Smooth muscle cell (in vitro differentiated cells): Measurements from ENCODE around the gene KCNMA1. TPM values are rescaled to one million over a fixed set of nuclear protein-coding genes. Genes with fewer than 3 reads are reported as not detected.

Experiments used
- DNase-seq: peaks from one replicate; lab custom pipeline; 2025; ENCODE audit not compliant: unreplicated experiment; lab: John Stamatoyannopoulos, UW
- H2AFZ ChIP-seq: fragments of 200-600 bp; sonication (generic); 2 replicates; pipeline ENCODE4 v1.6.0; 2016; ENCODE audit warnings: antibody characterized with exemption, low read depth, mild to moderate bottlenecking
- H3F3A ChIP-seq: fragments of 200-600 bp; sonication (generic); 2 replicates; pipeline ENCODE4 v1.6.0; 2017; ENCODE audit warnings: antibody characterized with exemption, low read depth
- H3K27ac ChIP-seq: fragments of 200-600 bp; sonication (generic); 2 replicates; pipeline ENCODE4 v1.5.1; 2016; ENCODE audit warnings: low read depth, mild to moderate bottlenecking
- H3K27me3 ChIP-seq: fragments of 200-600 bp; sonication (generic); 2 replicates; pipeline ENCODE4 v1.6.1; 2016; ENCODE audit warnings: low read depth, mild to moderate bottlenecking
- H3K36me3 ChIP-seq: fragments of 200-600 bp; sonication (generic); 2 replicates; pipeline ENCODE4 v1.5.1; 2016; ENCODE audit warnings: low read depth
- H3K4me1 ChIP-seq: fragments of 200-600 bp; sonication (generic); 2 replicates; pipeline ENCODE4 v1.5.1; 2016; ENCODE audit warnings: low read depth
- H3K4me2 ChIP-seq: fragments of 200-600 bp; sonication (generic); 2 replicates; pipeline ENCODE4 v1.6.0; 2016; ENCODE audit warnings: mild to moderate bottlenecking
- H3K4me3 ChIP-seq: fragments of 200-600 bp; sonication (generic); 2 replicates; pipeline ENCODE4 v1.5.1; 2016; ENCODE audit warnings: mild to moderate bottlenecking
- H3K79me2 ChIP-seq: fragments of 200-600 bp; sonication (generic); 2 replicates; pipeline ENCODE4 v1.6.0; 2016; ENCODE audit warnings: low read depth, mild to moderate bottlenecking
- H3K9ac ChIP-seq: fragments of 200-600 bp; sonication (generic); 2 replicates; pipeline ENCODE4 v1.6.0; 2016; ENCODE audit warnings: low read depth
- H3K9me3 ChIP-seq: fragments of 200-600 bp; sonication (generic); replicated peaks from 2 replicates; pipeline ENCODE4 v1.5.1; 2016; ENCODE audit warnings: low read depth
- H4K20me1 ChIP-seq: fragments of 200-600 bp; sonication (generic); 2 replicates; pipeline ENCODE4 v1.6.0; 2016; ENCODE audit warnings: low read depth
- WGBS: methylation state at CpG from one replicate; pipeline ENCODE4 v1.1.7; 2016; ENCODE audit warnings: low lambda C conversion rate; 5-methylcytosine and 5-hydroxymethylcytosine counted together
- polyA plus RNA-seq: library from polyadenylated mRNA; unstranded; fragments of >200 nt; fragmentation: Nextera tagmentation; extraction: Ambion mirVana; gene quantifications from 2 replicates; pipeline ENCODE4 v1.2.1, GENCODE V29; 2016
- total RNA-seq: library from RNA; depleted of rRNA; stranded (reverse); fragments of >200 nt; gene quantifications from 2 replicates; pipeline ENCODE4 v1.2.3, GENCODE V29; 2014
- TF ChIP-seq, protein P1 (sequence below): fragments of 200-600 bp; sonication (generic); IDR thresholded peaks from 2 replicates; pipeline ENCODE4 v1.5.1; 2017; ENCODE audit warnings: borderline replicate concordance, mild to moderate bottlenecking, antibody characterized with exemption; ENCODE audit not compliant: insufficient read depth, poor library complexity, severe bottlenecking

The KCNMA1 gene
- total and polyA plus RNA-seq, 2 experiments from 2014 or later: 9.1 to 23.4 TPM

DNA sequence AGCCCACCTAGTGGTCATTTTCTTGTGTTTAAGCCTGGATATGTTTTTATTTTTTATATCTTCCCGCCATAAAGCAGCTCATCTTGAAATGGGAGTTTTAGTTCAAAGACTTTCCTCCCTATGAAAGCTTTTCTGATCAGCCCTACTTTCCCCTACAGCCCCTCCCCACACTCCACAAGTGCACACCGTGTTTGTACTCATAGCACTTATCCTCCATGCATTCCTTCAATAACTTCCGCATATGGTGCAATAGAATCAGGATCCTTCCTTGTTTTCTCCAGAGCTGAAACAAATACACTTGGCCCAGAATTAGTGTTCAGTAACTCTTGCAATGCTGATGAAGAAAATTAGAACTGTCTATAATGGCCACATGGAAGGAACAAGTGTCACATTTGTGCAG lies 235.9 kb downstream of the KCNMA1 start:
- Histone ChIP-seq H3K4me2 (no peak overlapping the region), H4K20me1 (no peaks in the 10 kb centered on the region), H3K27me3 (no peaks in the 10 kb centered on the region), H3K9ac (no peak overlapping the region), H3K4me3 (no peak overlapping the region), H3F3A (no peaks in the 10 kb centered on the region), H3K4me1 (peaks cover 12% of the 10 kb centered on the region), H3K9me3 (no peaks in the 10 kb centered on the region), H2AFZ (no peak overlapping the region), H3K27ac (no peak overlapping the region), H3K36me3 (no peaks in the 10 kb centered on the region), H3K79me2 (no peaks in the 10 kb centered on the region)
- TF ChIP-seq, protein P1, sequence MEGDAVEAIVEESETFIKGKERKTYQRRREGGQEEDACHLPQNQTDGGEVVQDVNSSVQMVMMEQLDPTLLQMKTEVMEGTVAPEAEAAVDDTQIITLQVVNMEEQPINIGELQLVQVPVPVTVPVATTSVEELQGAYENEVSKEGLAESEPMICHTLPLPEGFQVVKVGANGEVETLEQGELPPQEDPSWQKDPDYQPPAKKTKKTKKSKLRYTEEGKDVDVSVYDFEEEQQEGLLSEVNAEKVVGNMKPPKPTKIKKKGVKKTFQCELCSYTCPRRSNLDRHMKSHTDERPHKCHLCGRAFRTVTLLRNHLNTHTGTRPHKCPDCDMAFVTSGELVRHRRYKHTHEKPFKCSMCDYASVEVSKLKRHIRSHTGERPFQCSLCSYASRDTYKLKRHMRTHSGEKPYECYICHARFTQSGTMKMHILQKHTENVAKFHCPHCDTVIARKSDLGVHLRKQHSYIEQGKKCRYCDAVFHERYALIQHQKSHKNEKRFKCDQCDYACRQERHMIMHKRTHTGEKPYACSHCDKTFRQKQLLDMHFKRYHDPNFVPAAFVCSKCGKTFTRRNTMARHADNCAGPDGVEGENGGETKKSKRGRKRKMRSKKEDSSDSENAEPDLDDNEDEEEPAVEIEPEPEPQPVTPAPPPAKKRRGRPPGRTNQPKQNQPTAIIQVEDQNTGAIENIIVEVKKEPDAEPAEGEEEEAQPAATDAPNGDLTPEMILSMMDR: no peak
- DNase-seq: no peak
- WGBS: 89% methylated on average over 3 of the region's 3 CpGs

DNA sequence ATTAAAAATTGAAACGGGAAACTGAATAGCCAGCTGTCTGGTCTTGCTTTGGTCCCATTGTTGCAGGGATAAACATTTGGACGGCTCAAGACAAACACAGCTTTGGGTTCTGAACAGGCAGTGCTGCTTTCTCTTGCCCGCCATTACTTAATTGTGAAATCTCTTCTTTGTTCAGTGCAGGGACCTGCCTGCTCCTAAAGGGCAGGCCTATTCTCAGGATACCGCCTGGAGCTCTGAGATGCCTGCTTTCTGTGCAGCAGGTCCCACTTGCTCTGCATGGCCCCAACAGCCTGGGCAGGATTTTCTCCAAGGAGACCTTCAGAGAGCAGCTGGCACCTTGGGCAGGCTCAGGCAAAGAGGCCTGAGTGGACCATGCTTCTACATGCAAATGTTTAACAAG lies 237.6 kb downstream of the KCNMA1 start:
- Histone ChIP-seq H3K4me2 (no peak overlapping the region), H3K4me3 (no peak overlapping the region), H3F3A (no peaks in the 10 kb centered on the region), H3K27me3 (no peaks in the 10 kb centered on the region), H3K4me1 (peaks cover 1% of the 10 kb centered on the region), H3K9ac (no peak overlapping the region), H3K79me2 (no peaks in the 10 kb centered on the region), H4K20me1 (no peaks in the 10 kb centered on the region), H3K27ac (no peak overlapping the region), H2AFZ (no peak overlapping the region), H3K36me3 (no peaks in the 10 kb centered on the region), H3K9me3 (no peaks in the 10 kb centered on the region)
- DNase-seq: no peak
- 93% methylated on average over 4 of the region's 4 CpGs for WGBS
- TF ChIP-seq, protein P1: no peak

DNA sequence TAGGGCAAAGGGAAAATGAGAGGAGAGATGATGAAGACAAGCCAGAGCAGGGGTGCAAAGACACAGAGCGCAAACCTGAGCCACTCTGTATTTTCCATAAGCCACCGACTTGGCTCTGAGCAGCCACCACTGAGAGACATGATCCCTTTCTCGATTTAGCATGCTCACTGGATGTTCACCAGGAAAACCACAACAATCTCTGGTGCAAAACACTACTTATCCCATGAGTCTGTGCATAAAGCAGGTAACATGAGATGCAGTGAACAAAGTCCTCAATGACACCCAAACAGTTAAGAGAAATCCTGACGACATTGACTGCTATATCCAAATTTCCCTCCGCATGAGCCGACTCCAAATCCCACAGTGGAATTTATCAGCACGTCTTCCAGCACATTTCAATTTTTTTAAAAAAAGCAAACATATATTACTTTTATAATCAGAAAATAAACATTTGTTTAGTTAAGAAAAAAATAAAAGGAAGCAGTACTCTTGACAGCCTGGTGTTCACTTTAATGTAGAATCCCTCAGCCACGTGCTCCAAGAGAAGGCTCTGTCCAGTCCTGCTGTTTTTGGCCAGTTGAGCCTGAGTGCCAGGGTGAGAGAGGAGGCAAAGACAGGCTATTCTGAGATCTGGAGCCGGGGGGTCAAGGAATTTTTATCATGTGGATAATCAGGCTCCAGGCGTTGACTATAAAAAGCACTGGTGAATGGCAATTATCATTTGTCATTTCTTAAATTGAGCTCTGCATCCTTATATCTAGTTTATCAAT lies 238.4 kb downstream of the KCNMA1 start:
- H3K4me2 ChIP-seq: no peak overlapping the region
- WGBS: 90% methylated on average over 10 of the region's 10 CpGs
- no peak overlapping the region for H3K4me3 ChIP-seq
- H3K9ac ChIP-seq: no peak overlapping the region
- H4K20me1 ChIP-seq: no peaks in the 10 kb centered on the region
- TF ChIP-seq, protein P1: no peak
- no peaks in the 10 kb centered on the region for H3K79me2 ChIP-seq
- no peaks in the 10 kb centered on the region for H3K4me1 ChIP-seq
- H3F3A ChIP-seq: no peaks in the 10 kb centered on the region
- H3K9me3 ChIP-seq: no peaks in the 10 kb centered on the region
- H3K27ac ChIP-seq: no peak overlapping the region
- no peak overlapping the region for H2AFZ ChIP-seq
- no peaks in the 10 kb centered on the region for H3K27me3 ChIP-seq
- H3K36me3 ChIP-seq: no peaks in the 10 kb centered on the region
- DNase-seq: no peak

DNA sequence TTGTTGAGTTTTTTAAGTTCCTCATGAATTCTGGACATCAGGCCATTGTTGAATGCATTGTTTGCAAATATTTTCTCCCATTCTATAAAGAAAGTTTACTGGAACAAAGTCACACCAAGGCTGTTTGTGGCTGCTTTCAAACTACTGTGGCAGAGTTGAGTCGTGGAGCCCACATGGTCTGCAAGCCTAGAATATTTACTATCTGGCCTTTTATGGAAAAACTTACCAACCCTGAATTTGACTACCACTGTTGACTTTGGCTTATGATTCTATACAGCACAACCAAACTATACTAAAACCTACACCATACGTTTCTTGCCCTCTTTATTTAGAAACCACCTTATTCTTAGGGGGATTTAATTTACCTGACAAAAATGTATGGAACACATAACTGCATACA lies 239.1 kb downstream of the KCNMA1 start:
- Histone ChIP-seq H3K27me3 (no peaks in the 10 kb centered on the region), H2AFZ (no peak overlapping the region), H3K4me1 (no peaks in the 10 kb centered on the region), H4K20me1 (no peaks in the 10 kb centered on the region), H3K27ac (no peak overlapping the region), H3K9me3 (no peaks in the 10 kb centered on the region), H3K9ac (no peak overlapping the region), H3K36me3 (no peaks in the 10 kb centered on the region), H3K4me3 (no peak overlapping the region), H3K79me2 (no peaks in the 10 kb centered on the region), H3F3A (no peaks in the 10 kb centered on the region), H3K4me2 (no peak overlapping the region)
- DNase-seq: no peak
- TF ChIP-seq, protein P1: no peak
- WGBS: 46% methylated on average over 2 of the region's 2 CpGs
